Gastrocnemius medialis (tissue), 4 donors: ENCODE data around the gene KLK8.

ENCODE experiments used
- CTCF ChIP-seq, 5 experiments: fragments of 450-650 bp in 3 of 5; fragments of 200-600 bp in 2 of 5; sonication (generic) in 2 of 5; IDR thresholded peaks in 4 of 5; conservative IDR thresholded peaks in 1 of 5; 1 replicate in 4 of 5; 2 replicates in 1 of 5; pipeline ENCODE4 v1.5.1; 2016 to 2019; ENCODE audit warnings: antibody characterized with exemption in 5 of 5, mild to moderate bottlenecking in 3 of 5, moderate library complexity in 3 of 5
- POLR2A ChIP-seq, 2 donors: fragments of 450-650 bp; IDR thresholded peaks; one replicate each; pipeline ENCODE4 v1.6.1; 2017; ENCODE audit warnings: antibody characterized with exemption in 2 of 2, mild to moderate bottlenecking in 2 of 2, moderate library complexity in 2 of 2

- no peak for TF ChIP-seq CTCF (IDR thresholded peaks at IDR 0.05 in 4 of 5, conservative IDR thresholded peaks at IDR 0.05 in 1 of 5)
- TF ChIP-seq POLR2A (IDR thresholded peaks at IDR 0.05), result no peak
Observed at GRCh38 chr19:51000426-51000825, 978 bp downstream of the KLK8 start.
